ENCODE data around the gene SERPINA9.

DNA sequence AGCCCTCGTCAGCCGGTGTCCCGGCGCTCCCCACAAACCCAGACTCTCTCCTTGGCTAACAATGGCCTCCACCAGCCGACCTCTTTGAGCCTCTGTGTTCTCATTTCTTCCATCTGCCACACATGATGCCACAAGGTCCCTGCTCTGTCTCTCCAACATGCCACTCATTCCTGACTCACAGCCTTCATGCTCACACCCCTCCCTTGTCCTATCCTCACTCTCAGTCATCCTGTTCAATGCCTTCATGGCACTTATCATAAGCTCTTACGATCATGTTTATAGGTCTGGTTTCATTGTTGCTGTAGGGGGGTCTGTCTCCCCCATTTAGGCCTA, 13.8 kb downstream of the SERPINA9 start:
- TF ChIP-seq, protein P1, sequence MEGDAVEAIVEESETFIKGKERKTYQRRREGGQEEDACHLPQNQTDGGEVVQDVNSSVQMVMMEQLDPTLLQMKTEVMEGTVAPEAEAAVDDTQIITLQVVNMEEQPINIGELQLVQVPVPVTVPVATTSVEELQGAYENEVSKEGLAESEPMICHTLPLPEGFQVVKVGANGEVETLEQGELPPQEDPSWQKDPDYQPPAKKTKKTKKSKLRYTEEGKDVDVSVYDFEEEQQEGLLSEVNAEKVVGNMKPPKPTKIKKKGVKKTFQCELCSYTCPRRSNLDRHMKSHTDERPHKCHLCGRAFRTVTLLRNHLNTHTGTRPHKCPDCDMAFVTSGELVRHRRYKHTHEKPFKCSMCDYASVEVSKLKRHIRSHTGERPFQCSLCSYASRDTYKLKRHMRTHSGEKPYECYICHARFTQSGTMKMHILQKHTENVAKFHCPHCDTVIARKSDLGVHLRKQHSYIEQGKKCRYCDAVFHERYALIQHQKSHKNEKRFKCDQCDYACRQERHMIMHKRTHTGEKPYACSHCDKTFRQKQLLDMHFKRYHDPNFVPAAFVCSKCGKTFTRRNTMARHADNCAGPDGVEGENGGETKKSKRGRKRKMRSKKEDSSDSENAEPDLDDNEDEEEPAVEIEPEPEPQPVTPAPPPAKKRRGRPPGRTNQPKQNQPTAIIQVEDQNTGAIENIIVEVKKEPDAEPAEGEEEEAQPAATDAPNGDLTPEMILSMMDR (IDR thresholded peaks at IDR 0.05 in 2 of 3, conservative IDR thresholded peaks at IDR 0.05 in 1 of 3; ENCODE audit: borderline replicate concordance in 1 of 3, insufficient read depth in 1 of 3, low read depth in 2 of 3, low read length in 2 of 3): no peak
- no peak for TF ChIP-seq EZH2 (IDR thresholded peaks at IDR 0.05)
- no peak for TF ChIP-seq TCF7L2 (IDR thresholded peaks at IDR 0.05; ENCODE audit: borderline replicate concordance, extremely low read depth, insufficient read depth, insufficient read length)
- TF ChIP-seq, protein P2, sequence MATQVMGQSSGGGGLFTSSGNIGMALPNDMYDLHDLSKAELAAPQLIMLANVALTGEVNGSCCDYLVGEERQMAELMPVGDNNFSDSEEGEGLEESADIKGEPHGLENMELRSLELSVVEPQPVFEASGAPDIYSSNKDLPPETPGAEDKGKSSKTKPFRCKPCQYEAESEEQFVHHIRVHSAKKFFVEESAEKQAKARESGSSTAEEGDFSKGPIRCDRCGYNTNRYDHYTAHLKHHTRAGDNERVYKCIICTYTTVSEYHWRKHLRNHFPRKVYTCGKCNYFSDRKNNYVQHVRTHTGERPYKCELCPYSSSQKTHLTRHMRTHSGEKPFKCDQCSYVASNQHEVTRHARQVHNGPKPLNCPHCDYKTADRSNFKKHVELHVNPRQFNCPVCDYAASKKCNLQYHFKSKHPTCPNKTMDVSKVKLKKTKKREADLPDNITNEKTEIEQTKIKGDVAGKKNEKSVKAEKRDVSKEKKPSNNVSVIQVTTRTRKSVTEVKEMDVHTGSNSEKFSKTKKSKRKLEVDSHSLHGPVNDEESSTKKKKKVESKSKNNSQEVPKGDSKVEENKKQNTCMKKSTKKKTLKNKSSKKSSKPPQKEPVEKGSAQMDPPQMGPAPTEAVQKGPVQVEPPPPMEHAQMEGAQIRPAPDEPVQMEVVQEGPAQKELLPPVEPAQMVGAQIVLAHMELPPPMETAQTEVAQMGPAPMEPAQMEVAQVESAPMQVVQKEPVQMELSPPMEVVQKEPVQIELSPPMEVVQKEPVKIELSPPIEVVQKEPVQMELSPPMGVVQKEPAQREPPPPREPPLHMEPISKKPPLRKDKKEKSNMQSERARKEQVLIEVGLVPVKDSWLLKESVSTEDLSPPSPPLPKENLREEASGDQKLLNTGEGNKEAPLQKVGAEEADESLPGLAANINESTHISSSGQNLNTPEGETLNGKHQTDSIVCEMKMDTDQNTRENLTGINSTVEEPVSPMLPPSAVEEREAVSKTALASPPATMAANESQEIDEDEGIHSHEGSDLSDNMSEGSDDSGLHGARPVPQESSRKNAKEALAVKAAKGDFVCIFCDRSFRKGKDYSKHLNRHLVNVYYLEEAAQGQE (IDR thresholded peaks at IDR 0.05; ENCODE audit: low read depth): no peak
- TF ChIP-seq JUND (IDR thresholded peaks at IDR 0.05): no peak
- no peak for TF ChIP-seq YY1 (IDR thresholded peaks at IDR 0.05; ENCODE audit: extremely low read depth, insufficient replicate concordance, low read depth, low read length)
- TF ChIP-seq, protein P3, sequence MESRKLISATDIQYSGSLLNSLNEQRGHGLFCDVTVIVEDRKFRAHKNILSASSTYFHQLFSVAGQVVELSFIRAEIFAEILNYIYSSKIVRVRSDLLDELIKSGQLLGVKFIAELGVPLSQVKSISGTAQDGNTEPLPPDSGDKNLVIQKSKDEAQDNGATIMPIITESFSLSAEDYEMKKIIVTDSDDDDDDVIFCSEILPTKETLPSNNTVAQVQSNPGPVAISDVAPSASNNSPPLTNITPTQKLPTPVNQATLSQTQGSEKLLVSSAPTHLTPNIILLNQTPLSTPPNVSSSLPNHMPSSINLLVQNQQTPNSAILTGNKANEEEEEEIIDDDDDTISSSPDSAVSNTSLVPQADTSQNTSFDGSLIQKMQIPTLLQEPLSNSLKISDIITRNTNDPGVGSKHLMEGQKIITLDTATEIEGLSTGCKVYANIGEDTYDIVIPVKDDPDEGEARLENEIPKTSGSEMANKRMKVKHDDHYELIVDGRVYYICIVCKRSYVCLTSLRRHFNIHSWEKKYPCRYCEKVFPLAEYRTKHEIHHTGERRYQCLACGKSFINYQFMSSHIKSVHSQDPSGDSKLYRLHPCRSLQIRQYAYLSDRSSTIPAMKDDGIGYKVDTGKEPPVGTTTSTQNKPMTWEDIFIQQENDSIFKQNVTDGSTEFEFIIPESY (IDR thresholded peaks at IDR 0.05; ENCODE audit: extremely low read depth, insufficient replicate concordance, low read length): no peak
- TF ChIP-seq ZNF274 (IDR thresholded peaks at IDR 0.05; ENCODE audit: low read depth, low read length): no peak
- no peak for TF ChIP-seq SIN3A (IDR thresholded peaks at IDR 0.05; ENCODE audit: low read depth)
- TF ChIP-seq POLR2A (IDR thresholded peaks at IDR 0.05; ENCODE audit: borderline replicate concordance, extremely low read depth, insufficient read depth, insufficient read length): no peak
- no peak for TF ChIP-seq POLR2AphosphoS5 (IDR thresholded peaks at IDR 0.05; ENCODE audit: low read depth, low read length)
- TF ChIP-seq MAX (IDR thresholded peaks at IDR 0.05): no peak
